ENCODE data around the gene SMAD4.
"Not testable (repeated sequence)": the region's sequence is repeated elsewhere in the genome, so short reads cannot be mapped to it uniquely, and the experiment has no call there.

The SMAD4 gene

GRCh38 chr18:51070545-51070944 is 40.5 kb downstream of the SMAD4 start:
- DNase-seq (ENCODE audit: low spot score) = no peak

- no peak for DNase-seq (ENCODE audit: low spot score)
Observed at GRCh38 chr18:51072586-51073313, 42.7 kb downstream of the SMAD4 start.

GRCh38 chr18:51074605-51075004 is 44.6 kb downstream of the SMAD4 start:
- no peak for DNase-seq (ENCODE audit: low spot score)

- DNase-seq (ENCODE audit: low spot score) = no peak
Observed at GRCh38 chr18:51076503-51076902, 46.5 kb downstream of the SMAD4 start.

GRCh38 chr18:51077217-51077616 is 47.2 kb downstream of the SMAD4 start:
- no peak for DNase-seq (ENCODE audit: low spot score)

GRCh38 chr18:51078026-51078425 is 48.0 kb downstream of the SMAD4 start:
- no peak for DNase-seq (ENCODE audit: low spot score)

GRCh38 chr18:51082571-51083267 is 52.7 kb downstream of the SMAD4 start:
- DNase-seq (ENCODE audit: low spot score) = no peak

GRCh38 chr18:51083398-51083797 is 53.4 kb downstream of the SMAD4 start:
- DNase-seq (ENCODE audit: low spot score) = no peak

- DNase-seq (ENCODE audit: low spot score) = no peak
Observed at GRCh38 chr18:51088410-51088809, 58.4 kb downstream of the SMAD4 start.

- no peak for DNase-seq (ENCODE audit: low spot score)
Observed at GRCh38 chr18:51089691-51090090, 59.7 kb downstream of the SMAD4 start.

GRCh38 chr18:51091270-51091669 is 61.3 kb downstream of the SMAD4 start:
- no peak for DNase-seq (ENCODE audit: low spot score)

- DNase-seq (ENCODE audit: low spot score) = no peak
Observed at GRCh38 chr18:51092117-51092516, 62.1 kb downstream of the SMAD4 start.

GRCh38 chr18:51092967-51093366 is 63.0 kb downstream of the SMAD4 start:
- not testable (repeated sequence) for DNase-seq (ENCODE audit: low spot score)

- DNase-seq (ENCODE audit: low spot score) = no peak
Observed at GRCh38 chr18:51097021-51097822, 67.2 kb downstream of the SMAD4 start.

- no peak for DNase-seq (ENCODE audit: low spot score)
Observed at GRCh38 chr18:51098082-51098481, 68.1 kb downstream of the SMAD4 start.

- DNase-seq (ENCODE audit: low spot score) = no peak
Observed at GRCh38 chr18:51098513-51098912, 68.5 kb downstream of the SMAD4 start.

- DNase-seq (ENCODE audit: low spot score) = no peak
Observed at GRCh38 chr18:51100385-51101120, 70.5 kb downstream of the SMAD4 start.

- no peak for DNase-seq (ENCODE audit: low spot score)
Observed at GRCh38 chr18:51107082-51107481, 77.1 kb downstream of the SMAD4 start.

GRCh38 chr18:51107598-51108305 is 77.7 kb downstream of the SMAD4 start:
- no peak for DNase-seq (ENCODE audit: low spot score)

- peak; percentile 17 for DNase-seq (ENCODE audit: low spot score)
Observed at GRCh38 chr18:51108330-51108729, 78.3 kb downstream of the SMAD4 start.

- DNase-seq (ENCODE audit: low spot score) = no peak
Observed at GRCh38 chr18:51110073-51110797, 80.2 kb downstream of the SMAD4 start.
